ENCODE measurements around the gene ADAMTS17.

Gene ADAMTS17

DNA sequence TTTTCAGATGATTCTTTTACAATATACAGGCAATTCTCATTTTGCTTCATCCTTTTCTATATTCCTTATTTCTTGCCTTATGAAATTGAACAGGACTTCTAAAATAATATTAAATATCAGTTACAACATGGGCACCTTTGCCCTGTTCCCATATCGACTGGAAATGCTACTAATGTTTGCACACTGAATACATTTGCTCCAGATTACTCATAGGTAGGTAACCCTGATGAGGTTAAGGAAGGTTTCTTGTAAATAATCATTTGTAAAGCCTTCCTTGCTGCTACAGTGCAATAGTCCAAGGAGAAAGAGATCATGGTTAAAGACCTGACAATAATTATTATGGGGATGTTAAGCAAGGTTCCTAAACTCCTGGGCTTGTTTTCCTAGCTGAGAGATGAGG is 175.5 kb downstream of the ADAMTS17 start:
- no peak for DNase-seq

DNA sequence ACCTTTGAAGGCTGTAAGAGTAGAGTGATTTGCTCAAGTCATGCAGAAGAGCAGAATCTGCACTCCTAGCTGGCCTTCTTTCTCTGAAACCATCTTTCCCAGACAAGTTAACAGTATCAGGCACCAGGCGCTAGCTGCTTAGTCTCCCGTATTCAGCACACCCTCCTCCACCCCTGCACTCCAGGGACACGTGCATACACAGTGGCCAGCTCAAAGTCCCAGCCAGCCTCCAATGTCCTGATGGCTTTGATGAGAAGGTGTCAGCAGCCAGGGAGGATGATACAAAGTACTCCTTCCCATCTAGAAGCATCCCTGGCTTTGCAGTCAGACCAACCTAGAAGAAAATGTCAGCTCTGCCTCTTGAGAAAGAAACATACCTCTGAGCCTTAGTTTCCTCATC is 177.8 kb downstream of the ADAMTS17 start:
- DNase-seq: no peak

DNA sequence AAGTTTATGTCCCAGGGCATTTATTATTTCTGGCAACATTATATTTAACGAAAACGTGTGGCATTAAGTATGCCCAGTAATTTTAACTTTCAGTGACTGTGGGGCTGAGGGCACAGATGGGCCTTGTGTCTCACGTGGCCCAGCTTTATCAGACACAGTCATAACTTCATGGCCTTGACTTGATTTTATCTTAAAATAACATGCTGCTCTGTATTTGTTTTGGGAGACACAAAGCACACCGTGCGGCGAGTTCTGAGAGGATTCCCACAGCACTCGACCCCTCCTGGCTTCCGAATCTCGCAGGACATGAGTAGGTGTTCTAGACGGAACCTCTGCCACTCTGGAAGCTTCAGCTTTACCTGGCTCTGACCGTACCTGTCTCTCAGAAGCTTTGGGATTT is 180.8 kb downstream of the ADAMTS17 start:
- DNase-seq: no peak

DNA sequence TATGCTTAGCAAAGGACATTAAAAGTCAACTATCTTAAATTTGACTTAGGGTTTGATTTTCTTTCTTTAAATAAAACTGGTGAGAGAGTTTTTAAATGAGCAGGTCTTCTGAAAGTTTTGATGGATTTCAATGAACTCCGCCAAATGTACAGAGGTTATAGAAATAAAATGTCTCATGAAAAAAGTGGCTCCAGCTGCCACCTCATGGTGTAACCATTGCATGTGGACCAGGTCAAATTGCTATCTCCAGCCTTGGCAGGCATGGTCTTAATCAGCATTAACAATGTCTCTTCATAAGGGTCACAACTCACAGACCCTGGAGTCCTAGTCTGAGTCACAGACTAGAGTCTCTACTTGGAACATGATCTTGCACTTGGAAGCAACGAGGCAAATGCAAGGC is 182.3 kb downstream of the ADAMTS17 start:
- no peak for DNase-seq

- no peak for DNase-seq
Observed at GRCh38 chr15:100158356-100158755, 183.4 kb downstream of the ADAMTS17 start.

DNA sequence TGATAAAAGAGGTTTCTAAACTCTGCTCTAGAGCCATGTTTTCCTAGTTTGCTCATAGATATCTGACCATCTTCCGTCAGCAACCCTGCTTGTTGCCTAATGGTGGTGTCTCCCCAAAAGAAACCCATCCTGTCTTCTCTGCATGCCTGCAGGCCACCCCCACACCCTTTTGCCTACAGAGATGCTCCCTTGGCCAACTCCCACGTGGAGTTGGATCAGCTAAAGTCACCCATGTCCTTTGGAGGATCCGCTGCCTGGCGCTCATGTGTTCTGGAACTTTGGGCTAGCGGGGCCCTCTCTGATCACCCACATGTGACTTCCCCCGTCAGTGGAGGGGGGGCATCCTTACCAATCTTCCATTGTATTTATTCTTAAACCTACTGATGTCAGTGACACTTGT is 185.6 kb downstream of the ADAMTS17 start:
- DNase-seq: no peak

- DNase-seq: no peak
Observed at GRCh38 chr15:100154338-100154737, 187.4 kb downstream of the ADAMTS17 start.

DNA sequence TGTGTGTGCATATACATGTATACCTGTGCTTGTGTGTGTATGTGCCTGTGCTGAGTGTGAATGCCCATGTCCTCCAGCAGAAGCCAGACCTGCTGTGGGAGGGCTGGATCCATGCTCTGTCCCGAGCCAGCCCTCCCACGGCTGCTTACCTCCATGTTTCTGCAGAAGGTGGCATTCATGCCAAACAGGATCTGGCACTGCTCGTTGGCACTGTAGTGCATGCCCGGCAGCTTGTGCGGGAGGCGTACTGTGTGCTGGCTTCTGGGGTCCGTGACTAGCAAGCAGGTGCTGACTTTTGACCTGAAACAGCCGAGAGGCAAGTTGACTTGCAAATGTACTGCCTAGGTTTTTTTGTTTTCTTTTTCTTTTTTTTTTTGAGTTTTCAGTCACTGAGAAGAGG is 189.3 kb downstream of the ADAMTS17 start:
- no peak for DNase-seq

DNA sequence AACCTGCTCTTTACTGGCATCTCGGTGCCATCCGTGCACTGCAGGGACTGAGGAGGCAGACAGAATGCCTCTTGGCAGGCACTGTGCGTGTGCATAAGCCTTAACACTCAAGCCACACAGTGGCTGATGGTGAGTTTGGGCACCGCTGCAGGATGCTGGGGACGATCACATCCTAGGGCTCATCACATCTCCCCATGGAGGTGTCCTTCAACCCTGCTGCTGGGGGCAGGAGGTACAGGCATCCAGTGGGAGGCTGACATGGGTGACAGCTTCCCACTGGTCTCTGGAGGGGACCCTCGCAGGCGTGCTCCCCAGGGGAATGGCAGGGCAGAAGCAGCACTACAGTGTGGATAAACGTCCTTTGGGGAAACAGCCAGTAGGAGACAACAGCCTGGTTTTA is 190.9 kb downstream of the ADAMTS17 start:
- DNase-seq: no peak

DNA sequence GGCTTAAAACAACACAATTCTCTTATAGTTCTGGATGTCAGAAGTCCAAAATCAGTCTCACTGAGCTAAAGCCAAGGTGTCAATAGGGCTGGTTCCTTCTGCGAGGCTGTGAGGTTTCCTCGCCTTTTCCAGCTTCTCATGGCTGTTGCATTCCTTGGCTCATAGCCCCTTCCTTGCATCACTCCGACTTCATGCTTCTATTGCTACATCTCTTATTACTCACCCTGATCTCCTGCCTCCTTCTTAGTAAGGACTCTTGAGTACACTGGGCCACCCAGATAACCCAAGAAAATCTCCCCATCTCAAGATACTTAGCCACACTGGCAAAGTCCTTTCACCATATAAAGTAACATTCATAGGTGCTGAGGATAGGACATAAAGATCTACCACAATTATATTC is 193.9 kb downstream of the ADAMTS17 start:
- no peak for DNase-seq

GRCh38 chr15:100143378-100143777 is 198.4 kb downstream of the ADAMTS17 start:
- no peak for DNase-seq

GRCh38 chr15:100141311-100142001 is 200.3 kb downstream of the ADAMTS17 start:
- no peak for DNase-seq

GRCh38 chr15:100140527-100141308 is 201.1 kb downstream of the ADAMTS17 start:
- no peak for DNase-seq

- no peak for DNase-seq
Observed at GRCh38 chr15:100134586-100134985, 207.2 kb downstream of the ADAMTS17 start.

- no peak for DNase-seq
Observed at GRCh38 chr15:100134089-100134583, 207.6 kb downstream of the ADAMTS17 start.

- no peak for DNase-seq
Observed at GRCh38 chr15:100133001-100133400, 208.8 kb downstream of the ADAMTS17 start.

- DNase-seq: no peak
Observed at GRCh38 chr15:100132309-100132708, 209.5 kb downstream of the ADAMTS17 start.

GRCh38 chr15:100131321-100132224 is 210.2 kb downstream of the ADAMTS17 start:
- no peak for DNase-seq

DNA sequence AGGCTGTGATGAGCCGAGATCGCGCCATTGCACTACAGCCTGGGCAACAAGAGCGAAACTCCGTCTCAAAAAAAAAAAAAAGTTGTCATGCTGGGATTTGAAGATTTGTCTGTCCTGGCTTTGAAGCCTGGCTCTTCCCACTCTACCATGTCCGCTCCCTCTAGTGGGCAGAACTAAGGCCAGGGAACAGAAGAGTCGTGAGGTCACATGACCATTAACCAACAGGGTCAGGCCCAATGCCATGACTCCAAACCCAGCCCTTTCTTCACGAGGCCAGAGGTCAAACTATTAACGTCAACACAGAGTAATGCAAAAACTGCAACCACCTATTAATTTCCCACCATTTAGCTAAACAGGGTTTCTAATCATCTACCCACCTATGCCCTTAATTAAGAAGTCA is 212.1 kb downstream of the ADAMTS17 start:
- no peak for DNase-seq

GRCh38 chr15:100125401-100126191 is 216.2 kb downstream of the ADAMTS17 start:
- DNase-seq: no peak

- no peak for DNase-seq
Observed at GRCh38 chr15:100124936-100125335, 216.8 kb downstream of the ADAMTS17 start.

DNA sequence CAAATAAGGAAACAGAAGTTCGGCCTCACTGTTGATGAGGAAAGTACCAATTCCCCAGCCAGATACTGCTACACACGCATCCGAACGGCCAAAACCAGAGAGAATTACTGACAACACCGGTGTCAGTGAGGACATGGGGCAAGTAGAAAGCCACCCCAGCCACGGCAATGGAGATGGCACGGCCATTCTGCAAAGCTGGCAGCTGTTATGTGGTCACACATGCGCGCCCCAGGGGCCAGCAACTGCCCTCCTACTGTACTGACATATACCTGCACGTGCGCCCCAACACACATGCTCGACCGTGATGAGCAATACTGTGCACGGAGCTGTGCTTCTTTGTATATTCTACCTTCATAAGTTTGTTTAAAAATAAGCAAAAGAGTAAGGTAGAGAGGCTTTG is 217.4 kb downstream of the ADAMTS17 start:
- no peak for DNase-seq

Measured in CD4-positive, alpha-beta T cell treated with Interferon gamma for 1 hour (primary cell).